ENCODE measurements around the gene PDCD4. TPM values are rescaled to one million over a fixed set of nuclear protein-coding genes. Genes with fewer than 3 reads are reported as not detected.

Gene PDCD4
- total and polyA plus RNA-seq, 2 of the 13 experiments (the other 11 are each of a cell fraction or from before 2014, with no cell fraction given) = 22.8 to 56.2 TPM

DNA sequence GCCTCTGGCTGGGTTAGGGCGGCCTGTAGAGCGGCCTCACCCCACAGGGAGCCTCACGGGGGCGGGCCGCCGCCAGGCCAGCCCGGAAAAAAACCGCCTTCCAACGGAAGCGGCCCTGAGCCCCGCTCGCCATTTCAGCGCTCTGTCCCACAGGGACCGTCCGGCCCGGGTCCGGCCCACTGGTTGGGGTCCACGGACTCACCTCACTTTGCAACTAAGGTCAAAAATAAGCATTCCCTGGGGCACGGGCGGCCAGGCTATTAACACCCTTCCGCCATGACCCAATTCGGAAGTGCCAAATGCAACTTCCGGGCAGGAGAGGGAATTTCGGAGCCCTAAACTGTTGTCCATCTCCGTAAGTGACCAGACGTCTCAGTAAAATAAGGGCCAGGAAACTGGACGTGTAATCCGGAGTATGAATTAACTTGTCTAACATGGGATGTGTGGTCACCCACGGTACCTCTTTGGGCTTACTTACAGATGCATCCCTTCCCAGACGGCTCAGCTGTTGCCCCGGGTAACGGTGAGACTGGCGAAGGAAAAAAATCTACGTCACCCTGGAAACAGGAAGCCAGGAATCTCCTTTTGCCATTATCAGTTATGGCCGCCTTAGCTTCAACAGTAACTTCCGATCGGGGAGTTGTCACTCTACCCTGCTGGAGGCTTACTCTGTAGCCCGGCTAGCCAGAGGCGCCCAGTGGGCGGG is 47.1 kb downstream of the PDCD4 start, which contains the start of gene BBIP1 (continued):
- TF ChIP-seq, protein P1, sequence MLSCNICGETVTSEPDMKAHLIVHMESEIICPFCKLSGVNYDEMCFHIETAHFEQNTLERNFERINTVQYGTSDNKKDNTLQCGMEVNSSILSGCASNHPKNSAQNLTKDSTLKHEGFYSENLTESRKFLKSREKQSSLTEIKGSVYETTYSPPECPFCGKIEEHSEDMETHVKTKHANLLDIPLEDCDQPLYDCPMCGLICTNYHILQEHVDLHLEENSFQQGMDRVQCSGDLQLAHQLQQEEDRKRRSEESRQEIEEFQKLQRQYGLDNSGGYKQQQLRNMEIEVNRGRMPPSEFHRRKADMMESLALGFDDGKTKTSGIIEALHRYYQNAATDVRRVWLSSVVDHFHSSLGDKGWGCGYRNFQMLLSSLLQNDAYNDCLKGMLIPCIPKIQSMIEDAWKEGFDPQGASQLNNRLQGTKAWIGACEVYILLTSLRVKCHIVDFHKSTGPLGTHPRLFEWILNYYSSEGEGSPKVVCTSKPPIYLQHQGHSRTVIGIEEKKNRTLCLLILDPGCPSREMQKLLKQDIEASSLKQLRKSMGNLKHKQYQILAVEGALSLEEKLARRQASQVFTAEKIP (CRISPR knock-in tag; IDR thresholded peaks at IDR 0.05; ENCODE audit: borderline replicate concordance) = no peak
- TF ChIP-seq, protein P2, sequence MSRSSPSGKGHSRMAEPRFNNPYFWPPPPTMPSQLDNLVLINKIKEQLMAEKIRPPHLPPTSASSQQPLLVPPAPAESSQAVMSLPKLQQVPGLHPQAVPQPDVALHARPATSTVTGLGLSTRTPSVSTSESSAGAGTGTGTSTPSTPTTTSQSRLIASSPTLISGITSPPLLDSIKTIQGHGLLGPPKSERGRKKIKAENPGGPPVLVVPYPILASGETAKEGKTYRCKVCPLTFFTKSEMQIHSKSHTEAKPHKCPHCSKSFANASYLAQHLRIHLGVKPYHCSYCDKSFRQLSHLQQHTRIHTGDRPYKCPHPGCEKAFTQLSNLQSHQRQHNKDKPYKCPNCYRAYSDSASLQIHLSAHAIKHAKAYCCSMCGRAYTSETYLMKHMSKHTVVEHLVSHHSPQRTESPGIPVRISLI (CRISPR knock-in tag; IDR thresholded peaks at IDR 0.05; ENCODE audit: borderline replicate concordance) = peak; percentile 75
- no peak for TF ChIP-seq HMG20B (CRISPR knock-in tag; conservative IDR thresholded peaks at IDR 0.05)
- no peak for TF ChIP-seq PHF5A (CRISPR knock-in tag; IDR thresholded peaks at IDR 0.05; ENCODE audit: low read depth, unreplicated experiment)
- no peak for TF ChIP-seq ZBTB38 (CRISPR knock-in tag; IDR thresholded peaks at IDR 0.05)
- TF ChIP-seq, protein P3, sequence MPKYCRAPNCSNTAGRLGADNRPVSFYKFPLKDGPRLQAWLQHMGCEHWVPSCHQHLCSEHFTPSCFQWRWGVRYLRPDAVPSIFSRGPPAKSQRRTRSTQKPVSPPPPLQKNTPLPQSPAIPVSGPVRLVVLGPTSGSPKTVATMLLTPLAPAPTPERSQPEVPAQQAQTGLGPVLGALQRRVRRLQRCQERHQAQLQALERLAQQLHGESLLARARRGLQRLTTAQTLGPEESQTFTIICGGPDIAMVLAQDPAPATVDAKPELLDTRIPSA (CRISPR knock-in tag; IDR thresholded peaks at IDR 0.05; ENCODE audit: borderline replicate concordance) = no peak
- TF ChIP-seq, protein P4, sequence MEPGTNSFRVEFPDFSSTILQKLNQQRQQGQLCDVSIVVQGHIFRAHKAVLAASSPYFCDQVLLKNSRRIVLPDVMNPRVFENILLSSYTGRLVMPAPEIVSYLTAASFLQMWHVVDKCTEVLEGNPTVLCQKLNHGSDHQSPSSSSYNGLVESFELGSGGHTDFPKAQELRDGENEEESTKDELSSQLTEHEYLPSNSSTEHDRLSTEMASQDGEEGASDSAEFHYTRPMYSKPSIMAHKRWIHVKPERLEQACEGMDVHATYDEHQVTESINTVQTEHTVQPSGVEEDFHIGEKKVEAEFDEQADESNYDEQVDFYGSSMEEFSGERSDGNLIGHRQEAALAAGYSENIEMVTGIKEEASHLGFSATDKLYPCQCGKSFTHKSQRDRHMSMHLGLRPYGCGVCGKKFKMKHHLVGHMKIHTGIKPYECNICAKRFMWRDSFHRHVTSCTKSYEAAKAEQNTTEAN (CRISPR knock-in tag; conservative IDR thresholded peaks at IDR 0.05) = peak; percentile 52; the same call in 1 of the 2 replicates
- no peak for TF ChIP-seq EZH2 (conservative IDR thresholded peaks at IDR 0.05; ENCODE audit: low read depth, low read length)
- TF ChIP-seq SP140L (CRISPR knock-in tag; IDR thresholded peaks at IDR 0.05; ENCODE audit: borderline replicate concordance) = no peak
- peak; percentile 94 for TF ChIP-seq ELF4 (CRISPR knock-in tag; IDR thresholded peaks at IDR 0.05; ENCODE audit: borderline replicate concordance)
- TF ChIP-seq KAT8 (CRISPR knock-in tag; IDR thresholded peaks at IDR 0.05) = peak; percentile 91
- no peak for TF ChIP-seq HHEX (CRISPR knock-in tag; IDR thresholded peaks at IDR 0.05)
- TF ChIP-seq NAIF1 (CRISPR knock-in tag; IDR thresholded peaks at IDR 0.05; ENCODE audit: borderline replicate concordance) = peak; percentile 57; the same call in 1 of the 2 replicates
- no peak for TF ChIP-seq XBP1 (CRISPR knock-in tag; IDR thresholded peaks at IDR 0.05)
- peak; percentile 14 for TF ChIP-seq TBL1XR1 (IDR thresholded peaks at IDR 0.05; ENCODE audit: borderline replicate concordance, low read length, partially characterized antibody)
- TF ChIP-seq, protein P5, sequence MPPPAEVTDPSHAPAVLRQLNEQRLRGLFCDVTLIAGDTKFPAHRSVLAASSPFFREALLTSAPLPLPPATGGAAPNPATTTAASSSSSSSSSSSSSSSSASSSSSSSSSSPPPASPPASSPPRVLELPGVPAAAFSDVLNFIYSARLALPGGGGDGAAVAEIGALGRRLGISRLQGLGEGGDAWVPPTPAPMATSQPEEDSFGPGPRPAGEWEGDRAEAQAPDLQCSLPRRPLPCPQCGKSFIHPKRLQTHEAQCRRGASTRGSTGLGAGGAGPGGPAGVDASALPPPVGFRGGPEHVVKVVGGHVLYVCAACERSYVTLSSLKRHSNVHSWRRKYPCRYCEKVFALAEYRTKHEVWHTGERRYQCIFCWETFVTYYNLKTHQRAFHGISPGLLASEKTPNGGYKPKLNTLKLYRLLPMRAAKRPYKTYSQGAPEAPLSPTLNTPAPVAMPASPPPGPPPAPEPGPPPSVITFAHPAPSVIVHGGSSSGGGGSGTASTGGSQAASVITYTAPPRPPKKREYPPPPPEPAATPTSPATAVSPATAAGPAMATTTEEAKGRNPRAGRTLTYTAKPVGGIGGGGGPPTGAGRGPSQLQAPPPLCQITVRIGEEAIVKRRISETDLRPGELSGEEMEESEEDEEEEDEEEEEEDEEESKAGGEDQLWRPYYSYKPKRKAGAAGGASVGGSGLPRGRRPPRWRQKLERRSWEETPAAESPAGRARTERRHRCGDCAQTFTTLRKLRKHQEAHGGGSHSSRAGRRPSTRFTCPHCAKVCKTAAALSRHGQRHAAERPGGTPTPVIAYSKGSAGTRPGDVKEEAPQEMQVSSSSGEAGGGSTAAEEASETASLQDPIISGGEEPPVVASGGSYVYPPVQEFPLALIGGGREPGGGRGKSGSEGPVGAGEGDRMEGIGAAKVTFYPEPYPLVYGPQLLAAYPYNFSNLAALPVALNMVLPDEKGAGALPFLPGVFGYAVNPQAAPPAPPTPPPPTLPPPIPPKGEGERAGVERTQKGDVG (CRISPR knock-in tag; IDR thresholded peaks at IDR 0.05; ENCODE audit: borderline replicate concordance) = no peak
- no peak for TF ChIP-seq ZNF616 (CRISPR knock-in tag; IDR thresholded peaks at IDR 0.05; ENCODE audit: low read depth)
- TF ChIP-seq FOXA1 (IDR thresholded peaks at IDR 0.05) = no peak
- TF ChIP-seq FOXA1 (CRISPR knock-in tag; IDR thresholded peaks at IDR 0.05) = no peak
- no peak; the same call in 1 of the 2 replicates for TF ChIP-seq ZNF460 (CRISPR knock-in tag; IDR thresholded peaks at IDR 0.05; ENCODE audit: borderline replicate concordance)
- peak; percentile 82; the same call in 1 of the 2 replicates for TF ChIP-seq EED (CRISPR knock-in tag; IDR thresholded peaks at IDR 0.05)
- TF ChIP-seq ETV5 (CRISPR knock-in tag; IDR thresholded peaks at IDR 0.05; ENCODE audit: borderline replicate concordance) = peak; percentile 66; the same call in 1 of the 2 replicates
